NCI-H2107 treated with DMSO at 0.1 percent for 48 hours (cell line): ENCODE data around the gene YARS2.

Source experiments
- DNase-seq: peaks from one replicate; lab custom pipeline; 2025; ENCODE audit not compliant: unreplicated experiment; lab: John Stamatoyannopoulos, UW

YARS2 gene

DNA sequence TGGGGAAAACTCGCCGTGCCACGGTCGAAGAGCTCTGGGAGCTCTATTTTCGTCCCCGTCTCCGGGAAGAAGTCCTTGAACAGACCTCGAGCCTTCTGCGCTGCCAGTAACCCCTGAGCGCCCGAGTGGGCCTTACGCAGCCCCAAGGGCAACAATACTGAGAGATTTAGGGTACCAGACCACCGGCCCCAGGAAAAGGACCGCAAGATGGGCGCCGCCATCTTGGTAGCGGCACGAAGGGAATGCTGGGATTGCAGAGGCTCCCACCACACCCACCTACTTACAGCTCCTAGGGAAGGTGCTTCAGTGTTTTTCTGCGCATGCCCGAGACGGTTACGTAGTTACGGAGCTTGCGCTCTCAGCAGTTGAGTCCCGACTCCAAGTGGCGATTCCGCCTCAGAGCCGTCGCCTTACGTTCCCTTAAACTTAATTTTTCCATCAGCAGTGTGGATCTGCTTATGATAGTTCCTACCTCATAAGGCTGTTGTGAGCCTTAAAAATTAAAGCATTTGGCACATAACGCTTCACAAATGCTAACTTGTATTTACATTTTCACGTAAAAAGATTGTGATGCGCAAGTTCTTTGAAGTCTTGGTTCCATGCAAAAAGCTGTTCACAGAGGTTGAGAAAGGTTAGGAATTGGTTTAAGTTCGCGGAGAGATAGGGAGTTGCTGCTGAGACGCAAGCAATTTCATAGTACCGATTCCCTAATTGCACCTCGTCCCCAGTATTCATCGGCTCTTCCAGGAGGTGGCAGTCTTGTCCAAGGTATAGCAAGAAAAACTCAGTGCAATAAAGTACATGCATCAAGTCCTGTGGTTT lies at the start of gene YARS2:
Gene YARS2, minus strand, starts transcription at position 244 of the 822 bp plus-strand sequence. Its CDS starts 23 bp downstream, at position 221.
- DNase-seq: peak; percentile 95

DNA sequence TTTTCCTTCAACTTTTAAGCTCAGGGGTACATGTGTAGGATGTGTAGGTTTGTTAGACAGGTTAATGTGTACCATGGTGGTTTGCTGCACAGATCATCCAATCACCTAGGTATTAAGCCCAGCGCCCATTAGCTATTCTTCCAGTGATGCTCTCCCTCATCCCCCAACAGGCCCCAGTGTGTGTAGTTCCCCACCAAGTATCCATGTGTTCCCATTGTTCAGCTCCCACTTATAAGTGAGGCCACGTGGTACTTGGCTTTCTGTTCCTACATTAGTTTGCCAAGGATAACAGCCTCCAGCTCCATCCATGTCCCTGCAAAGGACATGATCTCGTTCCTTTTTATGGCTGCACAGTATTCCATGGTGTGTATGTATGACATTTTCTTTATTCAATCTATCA lies 48.6 kb upstream of the YARS2 start:
- DNase-seq: no peak

DNA sequence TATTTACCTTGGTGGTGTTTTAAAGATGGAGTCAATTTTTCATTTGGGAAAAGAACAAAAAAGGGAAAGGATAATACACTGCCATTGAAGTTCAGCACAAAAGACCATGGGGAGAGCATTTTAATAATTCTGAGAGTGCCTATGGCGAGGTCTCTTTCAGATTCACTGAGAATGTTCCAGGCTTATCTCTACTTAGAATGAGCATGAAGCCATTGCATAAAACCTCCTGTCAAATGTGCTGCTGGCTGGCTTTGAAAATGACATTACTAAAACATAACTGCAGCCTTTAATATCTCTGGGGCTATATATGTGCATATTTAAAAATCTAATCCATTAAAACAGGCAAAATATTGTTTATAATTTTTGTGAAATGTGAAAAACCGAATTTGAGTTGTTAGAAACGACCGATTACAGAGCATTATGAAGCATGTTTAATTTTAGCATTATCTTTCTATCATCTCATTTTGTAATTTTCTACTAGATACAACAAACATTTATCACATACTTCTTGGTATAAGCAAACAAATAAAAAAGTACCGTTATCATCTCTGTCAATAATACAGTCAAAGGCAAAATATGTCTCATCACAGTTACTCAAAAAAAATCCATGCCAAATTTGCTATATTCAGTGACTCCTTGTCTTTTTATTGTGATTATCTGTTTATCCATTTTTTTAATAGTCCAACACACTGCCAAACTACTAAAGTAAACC lies 45.7 kb upstream of the YARS2 start:
- no peak for DNase-seq

DNA sequence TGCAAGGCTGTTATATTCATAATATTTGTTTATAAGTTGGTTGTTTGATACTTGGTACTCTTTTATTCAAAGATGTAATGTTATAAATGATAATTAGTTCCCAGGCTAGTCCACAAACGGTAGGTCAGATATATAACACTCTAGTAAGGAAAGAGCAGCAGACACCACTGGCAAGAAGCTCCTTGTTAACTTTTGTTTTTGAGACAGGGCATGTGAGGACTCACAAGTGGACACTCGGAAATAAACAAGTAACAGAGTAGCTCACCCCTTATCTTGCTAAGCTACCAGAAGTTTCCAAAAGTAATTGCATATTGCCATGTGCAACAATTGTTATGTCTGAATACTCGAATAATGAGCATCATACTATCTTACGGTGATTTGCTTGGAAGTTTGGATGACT lies 38.6 kb upstream of the YARS2 start:
- DNase-seq: no peak

DNA sequence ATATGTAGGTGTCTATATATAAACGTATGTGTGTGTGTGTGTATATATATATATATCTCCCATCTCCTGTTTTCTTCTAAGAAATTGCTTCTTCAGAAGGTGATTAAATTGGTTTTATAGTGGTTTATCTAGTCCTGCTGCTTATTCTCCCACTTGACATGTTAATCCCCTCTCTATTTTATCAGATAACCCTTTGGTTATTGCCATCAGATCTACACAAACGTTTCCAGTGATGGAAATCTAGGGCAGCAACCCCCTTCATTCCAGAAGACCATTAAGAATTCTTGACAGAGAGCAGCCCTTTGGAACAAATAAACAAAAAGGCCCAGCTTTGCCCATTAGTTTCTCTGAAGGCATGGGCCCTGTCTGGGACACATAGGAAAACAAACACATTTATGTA lies 34.2 kb upstream of the YARS2 start:
- DNase-seq: no peak

DNA sequence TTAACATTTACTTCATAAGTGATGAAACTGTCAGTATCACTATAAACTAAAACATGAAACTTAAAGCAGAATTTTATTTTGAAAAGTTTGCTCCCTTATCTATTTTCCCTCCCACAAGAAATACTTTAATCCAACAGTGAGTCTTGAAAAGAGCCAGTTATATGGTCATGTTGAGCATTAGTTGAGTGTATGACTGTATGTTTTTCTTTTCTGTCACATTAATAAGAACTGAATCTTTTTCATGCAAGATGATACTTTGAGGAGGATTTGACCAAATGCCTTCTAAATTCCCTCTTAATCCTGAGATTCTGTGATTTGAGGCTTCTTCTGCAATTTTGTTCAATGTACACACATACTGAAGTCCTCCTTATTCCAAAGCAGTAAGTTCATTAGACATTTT lies 33.7 kb upstream of the YARS2 start:
- DNase-seq: no peak

DNA sequence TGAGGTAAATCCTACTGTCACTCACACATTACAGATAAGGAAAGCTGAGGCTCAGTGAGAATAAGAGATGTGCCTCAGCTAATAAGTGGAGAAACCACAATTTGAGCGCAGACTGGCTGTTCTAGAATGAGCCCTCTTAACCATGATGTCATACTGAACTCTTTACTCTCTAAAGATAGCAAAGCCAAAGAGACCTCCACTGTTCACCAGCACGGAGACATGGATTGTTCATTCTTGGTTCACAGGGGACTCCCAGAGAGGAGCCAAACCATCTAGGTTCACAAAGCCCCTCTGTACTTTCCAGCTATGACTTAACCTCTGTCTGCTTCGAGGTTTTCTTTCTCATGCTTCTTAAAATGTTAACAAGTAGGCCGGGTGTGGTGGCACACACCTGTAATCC lies 32.7 kb upstream of the YARS2 start:
- DNase-seq: no peak

DNA sequence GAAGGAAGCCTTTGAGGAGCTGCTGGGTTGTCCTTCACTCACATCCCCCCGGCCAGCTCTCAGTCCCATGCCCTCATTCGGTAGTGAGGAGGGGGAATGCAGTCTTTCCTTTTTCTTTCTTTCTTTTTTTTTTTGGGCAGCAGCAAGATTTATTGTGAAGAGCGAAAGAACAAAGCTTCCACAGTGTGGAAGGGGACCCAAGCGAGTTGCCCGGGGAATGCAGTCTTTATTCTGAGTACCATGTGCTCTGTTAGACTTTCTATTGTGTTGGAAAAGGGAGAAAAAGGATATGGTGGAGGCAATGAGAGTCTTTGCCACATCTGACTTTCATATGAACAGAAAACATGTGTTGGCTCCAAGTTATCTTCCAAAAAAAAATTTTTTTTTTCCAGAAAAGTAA lies 29.9 kb upstream of the YARS2 start:
- no peak for DNase-seq

DNA sequence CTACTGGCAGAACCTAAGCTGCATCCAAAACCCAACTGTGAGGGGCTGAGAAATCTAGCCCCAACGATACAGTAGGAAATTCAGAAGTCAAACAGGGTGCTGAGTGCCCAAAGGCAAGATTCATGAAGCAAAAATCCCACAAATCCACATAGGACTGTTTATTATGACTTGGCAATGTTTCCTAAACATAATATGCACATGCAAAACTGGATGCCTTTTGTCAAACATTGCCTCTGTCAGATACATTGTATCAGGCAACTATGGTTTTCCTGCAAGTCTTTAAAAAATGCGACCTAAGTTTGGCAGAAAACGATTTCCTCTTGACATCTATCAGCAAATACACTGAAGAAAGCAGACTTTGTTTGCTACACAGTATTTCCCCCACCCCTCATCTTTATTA lies 27.3 kb upstream of the YARS2 start:
- DNase-seq: no peak

DNA sequence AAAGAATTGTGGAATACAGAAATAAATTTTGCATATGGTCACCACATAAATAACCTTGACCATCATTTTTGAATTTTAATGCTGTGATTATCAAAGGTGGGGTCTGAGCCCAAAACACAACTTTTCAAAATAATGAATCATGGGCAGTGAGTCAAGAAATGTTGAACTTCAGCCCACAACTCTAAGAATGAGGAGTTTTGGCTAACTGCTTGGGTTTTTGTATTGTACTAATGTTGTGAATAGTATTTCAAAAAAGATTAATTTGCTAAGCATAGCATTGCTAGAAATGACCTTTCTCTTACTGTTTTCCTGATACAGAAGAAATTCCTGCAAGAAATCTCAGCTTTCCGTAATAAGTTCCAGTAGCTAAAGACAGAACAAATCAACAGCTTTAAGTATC lies 24.4 kb upstream of the YARS2 start:
- no peak for DNase-seq

DNA sequence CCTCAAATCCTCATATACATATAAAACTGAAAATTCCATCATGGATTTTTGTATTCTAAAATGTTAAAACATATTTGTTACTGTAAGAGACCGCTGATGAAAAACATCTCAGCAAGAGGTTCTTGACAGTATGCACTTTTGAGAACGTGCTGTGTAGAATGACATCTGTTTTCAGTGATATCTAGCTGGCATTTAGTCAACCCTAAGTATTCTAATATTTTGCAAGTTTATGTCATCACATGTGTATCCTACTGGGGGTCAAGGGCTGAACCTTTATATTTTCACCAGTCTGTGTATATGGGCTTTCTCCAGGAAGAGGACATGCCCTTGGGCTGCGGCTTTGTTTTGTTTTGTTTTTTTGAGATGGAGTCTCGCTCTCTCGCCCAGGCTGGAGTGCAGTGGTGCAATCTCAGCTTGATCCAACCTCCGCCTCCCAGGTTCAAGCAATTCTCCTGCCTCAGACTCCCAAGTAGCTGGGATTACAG lies 22.0 kb upstream of the YARS2 start:
- DNase-seq: no peak

DNA sequence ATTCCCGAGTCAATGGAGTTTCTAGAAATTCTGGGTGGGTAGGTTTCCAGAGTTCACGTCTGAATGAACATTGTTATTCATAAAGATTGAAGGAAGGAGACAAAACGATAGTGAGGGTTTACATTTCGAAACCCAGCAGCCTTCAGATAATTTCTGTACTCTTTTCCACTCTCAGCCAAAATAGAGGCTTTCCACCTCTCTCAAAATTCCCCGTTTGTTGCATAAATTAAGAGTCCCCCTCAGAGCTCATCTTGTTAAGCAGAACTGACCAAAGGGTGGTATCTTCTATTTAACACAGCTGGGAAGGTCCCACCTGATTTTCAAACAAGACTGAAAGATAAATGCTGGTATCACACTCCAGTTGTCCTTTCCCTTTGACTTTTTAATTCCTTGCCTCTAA lies 21.5 kb upstream of the YARS2 start:
- no peak for DNase-seq

DNA sequence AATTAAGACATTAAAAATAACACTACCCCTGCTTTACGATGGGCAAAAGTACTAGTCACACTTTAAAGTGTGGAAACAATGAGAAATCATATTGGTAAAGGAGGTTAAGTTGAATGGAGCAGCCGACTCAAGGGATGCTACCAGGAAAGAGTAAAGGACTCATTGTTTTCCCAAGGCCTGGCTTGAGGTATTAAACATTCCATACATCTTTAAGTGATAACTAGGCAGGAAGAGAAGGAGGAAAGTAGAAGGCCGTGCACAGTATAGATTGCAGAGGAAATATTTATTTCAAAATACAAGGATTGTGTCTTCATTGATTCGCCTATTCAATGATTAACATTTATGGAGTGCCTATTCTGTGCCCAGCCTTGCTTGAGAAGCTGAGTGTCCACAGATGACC lies 20.6 kb upstream of the YARS2 start:
- no peak for DNase-seq

DNA sequence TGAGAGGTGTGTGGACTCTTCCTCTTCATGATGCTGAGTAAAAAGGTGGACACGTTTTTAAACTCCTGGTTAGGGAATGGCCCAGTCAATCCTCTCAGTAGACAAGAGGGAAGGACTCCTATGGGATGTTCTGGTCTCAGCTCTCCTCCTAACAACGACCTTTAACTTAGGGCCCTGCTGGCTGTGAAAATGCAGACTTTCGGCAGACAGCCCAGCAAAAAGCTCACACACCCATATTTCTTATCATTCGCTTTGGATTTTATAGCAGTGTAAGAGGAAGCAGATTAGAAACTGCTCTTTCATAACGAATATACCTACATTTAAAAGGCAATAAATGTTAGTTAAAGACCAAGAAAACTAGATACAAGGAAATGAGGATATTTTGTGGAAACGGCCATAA lies 18.0 kb upstream of the YARS2 start:
- no peak for DNase-seq

DNA sequence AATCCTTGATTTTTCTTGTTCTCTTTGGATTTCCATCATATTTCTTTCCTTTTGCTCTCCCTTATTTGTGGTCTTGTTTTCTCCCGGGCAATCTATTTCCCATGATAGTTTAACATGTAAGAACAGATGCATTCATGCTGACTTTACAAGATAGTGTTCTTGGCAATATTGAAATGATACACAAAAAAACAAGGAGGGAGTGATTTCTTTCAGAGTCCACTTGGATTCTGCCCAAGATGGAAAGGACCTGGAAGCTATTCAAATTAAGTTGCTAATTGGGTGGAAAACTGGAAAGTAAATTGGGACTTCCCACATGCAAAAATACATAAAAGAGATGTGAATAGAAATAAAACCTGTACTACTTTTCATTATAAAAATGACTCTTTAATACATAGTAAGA lies 14.4 kb upstream of the YARS2 start:
- no peak for DNase-seq

DNA sequence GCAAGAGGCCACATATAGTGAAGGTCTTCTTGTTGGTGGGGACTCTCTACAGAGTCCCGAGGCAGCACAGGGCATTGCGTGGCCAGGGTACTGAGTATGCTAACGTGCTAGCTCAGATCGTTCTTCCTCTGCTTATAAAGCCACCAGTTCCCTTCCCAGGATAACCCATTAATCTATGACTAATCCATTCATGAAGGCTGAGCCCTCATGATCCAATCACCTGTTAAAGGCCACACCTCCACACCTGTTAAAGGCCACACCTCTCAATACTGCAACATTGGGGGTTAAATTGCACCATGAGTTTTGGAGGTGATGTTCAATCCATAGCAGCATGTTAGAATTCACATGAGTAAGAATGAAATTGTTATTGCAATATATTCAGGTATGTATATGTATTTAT lies 12.8 kb upstream of the YARS2 start:
- no peak for DNase-seq

DNA sequence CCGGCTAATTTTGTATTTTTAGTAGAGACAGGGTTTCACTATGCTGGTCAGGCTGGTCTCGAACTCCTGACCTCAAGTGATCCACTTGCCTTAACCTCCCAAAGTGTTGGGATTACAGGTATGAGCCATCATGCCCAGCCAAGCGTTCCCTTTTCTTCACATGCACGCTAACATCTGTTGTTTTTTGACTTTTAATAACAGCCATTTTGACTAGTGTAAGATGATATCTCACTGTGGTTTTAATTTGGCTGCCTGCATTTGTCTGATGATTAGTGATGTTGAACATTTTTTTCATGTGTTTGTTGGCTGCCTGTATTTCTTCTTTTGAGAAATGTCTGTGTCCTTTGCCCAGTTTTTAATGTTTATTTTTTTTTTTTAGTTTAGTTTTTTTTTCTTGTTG lies 10.2 kb upstream of the YARS2 start:
- peak; percentile 79 for DNase-seq

DNA sequence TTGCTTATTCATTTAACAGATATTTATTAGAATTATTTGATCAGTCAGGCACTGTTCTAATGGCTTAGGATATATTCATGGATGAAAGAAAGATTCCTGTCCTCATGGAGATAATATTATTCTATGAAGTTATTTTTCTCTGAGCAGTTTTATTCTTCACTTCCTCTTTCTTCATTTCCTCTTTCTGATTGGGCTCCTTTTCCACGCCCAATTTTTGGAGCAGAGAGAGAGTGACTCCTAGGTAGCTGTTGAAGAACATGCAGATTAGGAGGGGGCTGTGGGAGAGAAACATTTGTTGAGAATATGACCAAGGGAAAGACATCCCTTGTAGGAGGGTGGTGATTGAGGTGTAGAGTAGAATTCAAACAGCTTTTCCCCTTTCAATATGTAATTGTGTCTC lies 6.0 kb upstream of the YARS2 start:
- no peak for DNase-seq

DNA sequence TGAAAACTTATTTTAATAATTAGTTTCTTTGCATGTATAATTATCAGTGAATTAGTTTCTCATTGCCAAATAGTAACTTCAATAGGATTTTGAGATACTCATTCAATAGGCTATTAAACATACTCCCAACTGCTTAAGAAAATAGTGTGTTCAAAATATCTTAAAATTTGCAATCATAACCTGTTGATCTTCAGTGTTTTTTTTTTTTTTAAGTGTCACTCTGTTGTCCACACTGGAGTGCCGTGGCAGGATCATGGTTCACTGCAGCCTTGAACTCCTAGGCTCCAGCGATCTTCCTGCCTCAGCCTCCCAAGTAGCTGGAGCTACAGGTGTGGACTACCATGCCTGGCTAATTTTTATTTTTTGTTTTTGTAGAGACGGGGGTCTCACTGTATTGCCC lies 1.5 kb upstream of the YARS2 start:
- DNase-seq: no peak

DNA sequence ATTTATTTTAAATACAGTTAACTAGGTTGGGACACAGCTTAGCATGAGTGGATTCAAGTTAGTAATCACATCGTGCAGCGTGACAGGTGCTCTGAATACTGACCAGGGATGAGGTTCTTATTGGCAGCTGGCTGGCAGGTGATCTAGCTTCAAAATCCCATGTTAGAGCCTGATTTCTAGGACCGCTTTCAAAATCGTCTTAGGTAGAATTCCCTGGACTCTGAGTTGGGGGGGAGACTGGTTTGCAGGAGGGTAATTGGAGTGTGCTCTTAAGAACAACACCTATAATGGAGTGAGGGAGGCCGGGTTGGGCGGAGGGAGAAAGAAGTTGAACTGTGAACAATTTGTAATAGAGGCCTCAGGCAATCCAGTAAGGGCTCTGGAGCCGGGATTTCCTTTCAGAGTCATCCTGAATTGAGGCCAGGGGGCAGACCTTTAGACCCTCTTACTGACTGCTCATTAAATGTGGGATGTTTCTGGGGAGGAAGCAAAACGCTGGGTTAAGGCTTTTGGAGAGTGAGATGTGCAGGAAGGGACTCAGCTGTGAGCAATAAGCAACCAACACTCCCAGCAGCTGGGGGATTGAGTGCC lies 874 bp upstream of the YARS2 start:
- DNase-seq: no peak

DNA sequence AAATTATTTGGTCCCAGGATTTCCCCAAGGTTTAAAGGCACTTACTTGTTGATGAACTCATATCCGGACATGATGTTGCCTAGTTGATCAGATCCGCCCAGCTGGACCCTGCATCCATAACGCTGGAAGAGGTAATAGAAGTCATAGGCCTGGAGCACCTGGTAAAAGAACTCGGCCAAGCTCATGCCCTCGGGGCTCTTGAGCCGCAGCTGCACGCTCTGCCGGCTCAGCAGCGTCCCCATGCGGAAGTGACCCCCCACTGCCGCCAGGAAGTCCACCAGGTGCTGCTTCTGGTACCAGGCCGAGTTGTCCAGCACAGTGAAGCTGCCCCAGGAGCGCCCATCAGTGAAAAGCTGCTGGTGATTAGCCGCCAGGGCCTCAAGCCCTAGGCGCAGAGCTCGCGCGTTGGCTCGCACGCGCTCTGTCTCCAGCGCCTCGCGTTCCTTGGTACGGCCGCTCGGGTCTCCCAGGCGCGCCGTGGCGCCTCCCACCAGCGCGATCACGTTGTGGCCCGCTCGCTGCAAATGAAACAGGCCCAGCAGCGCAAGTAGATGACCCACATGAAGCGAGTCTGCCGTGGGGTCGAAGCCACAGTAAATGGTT lies 545 bp downstream of the YARS2 start:
- DNase-seq: peak; percentile 35

DNA sequence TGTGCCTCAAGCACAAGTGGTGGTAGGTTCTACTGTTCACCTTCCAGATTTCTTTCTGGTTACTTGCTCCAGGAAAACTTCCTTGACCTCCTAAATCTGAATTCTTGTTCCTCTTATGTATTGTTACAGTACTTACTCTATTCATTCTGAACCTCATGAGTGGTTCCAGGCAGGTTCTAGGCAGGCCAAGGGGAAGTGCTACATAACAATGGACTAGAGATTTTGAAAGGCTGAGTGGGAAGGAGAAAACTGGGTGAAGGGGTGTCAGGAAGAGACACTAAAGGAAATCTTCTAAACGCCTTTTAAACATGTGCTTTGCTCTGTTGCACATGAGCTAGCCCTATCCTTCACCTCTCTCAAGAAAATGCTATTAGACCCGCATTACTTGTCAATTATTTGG lies 1.6 kb downstream of the YARS2 start:
- no peak for DNase-seq
